Measurements from ENCODE around the gene SCN10A. TPM values are rescaled to one million over a fixed set of nuclear protein-coding genes. Genes with fewer than 3 reads are reported as not detected.

Gene SCN10A
- total and polyA plus RNA-seq, 7 experiments from 2014 or later = not detected

DNA sequence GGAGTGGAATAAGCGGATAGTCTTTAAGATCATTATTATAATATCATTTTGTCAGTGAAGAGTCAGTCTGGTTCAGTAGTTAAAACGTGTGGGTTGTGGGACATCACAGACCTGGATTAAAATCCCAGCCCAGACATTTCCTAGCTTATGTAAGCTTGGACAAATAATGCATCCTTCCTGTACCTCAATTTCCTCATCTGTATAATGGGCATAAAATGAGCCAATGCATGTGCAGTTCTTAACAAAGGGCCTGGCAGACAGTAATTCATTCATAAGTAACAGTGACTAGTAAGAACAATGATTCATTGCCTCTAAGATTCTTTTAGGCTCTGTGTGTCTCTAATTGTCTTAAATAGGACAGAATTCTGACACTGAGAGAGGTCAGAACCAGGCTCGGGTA is 76.1 kb downstream of the SCN10A start:
- Histone ChIP-seq H3K27ac (ENCODE audit: low read depth, low read length) (no peak overlapping the region), H3K9me3 (ENCODE audit: control insufficient read depth in 2 of 3, low read length in 3 of 3) (no peaks in the 10 kb centered on the region), H3K36me3 (ENCODE audit: control insufficient read depth in 2 of 3, insufficient read depth in 3 of 3, low read length in 3 of 3) (no peaks in the 10 kb centered on the region), H3K4me1 (ENCODE audit: control insufficient read depth in 2 of 2, insufficient read depth in 2 of 2, low read length in 2 of 2) (no peaks in the 10 kb centered on the region), H3K4me3 (ENCODE audit: low read length) (no peak overlapping the region), H3K27me3 (ENCODE audit: control insufficient read depth in 2 of 2, insufficient read depth in 2 of 2, low read length in 2 of 2) (peaks cover 0 to 4% of the 10 kb centered on the region in 2 donors)
- no peak overlapping the region for H3K27ac Mint-ChIP-seq
- CTCF ChIA-PET = no interaction called here
- H3K9me3 Mint-ChIP-seq = peaks cover 0 to 5% (median 0%) of the 10 kb centered on the region in 11 donors
- H3K4me3 Mint-ChIP-seq = no peak overlapping the region
- H3K4me1 Mint-ChIP-seq = peaks cover 0 to 4% (median 0%) of the 10 kb centered on the region in 7 donors
- no peak for ATAC-seq
- POLR2A ChIA-PET = no interaction called here
- H3K36me3 Mint-ChIP-seq = no peaks in the 10 kb centered on the region
- intact Hi-C loops (cut with micrococcal nuclease) = no loop called here
- H3K27me3 Mint-ChIP-seq = peaks cover 9 to 35% (median 26%) of the 10 kb centered on the region in 5 donors
- DNase-seq = no peak

DNA sequence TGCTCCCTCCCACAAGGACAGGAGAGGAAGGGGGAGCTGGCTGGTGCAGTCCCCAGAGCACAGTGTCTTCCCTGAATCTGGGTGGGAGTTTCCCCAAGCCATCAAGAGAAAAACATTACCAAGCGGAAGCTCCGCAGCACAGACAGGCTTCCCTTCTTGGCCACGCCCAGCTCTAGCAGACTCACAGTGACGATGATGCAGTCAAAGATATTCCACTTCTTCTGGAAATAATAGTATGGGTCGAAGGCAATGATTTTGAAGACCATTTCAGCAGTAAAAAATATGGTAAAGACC is 76.7 kb downstream of the SCN10A start:
- no peak overlapping the region for H3K27ac Mint-ChIP-seq
- no peak for DNase-seq
- H3K4me3 Mint-ChIP-seq = no peak overlapping the region
- peaks cover 0 to 5% (median 0%) of the 10 kb centered on the region in 11 donors for H3K9me3 Mint-ChIP-seq
- intact Hi-C loops (cut with micrococcal nuclease) = no loop called here
- no peaks in the 10 kb centered on the region for H3K36me3 Mint-ChIP-seq
- peaks cover 0 to 4% of the 10 kb centered on the region in 2 donors for H3K27me3 ChIP-seq (ENCODE audit: control insufficient read depth in 2 of 2, insufficient read depth in 2 of 2, low read length in 2 of 2)
- H3K9me3 ChIP-seq (ENCODE audit: control insufficient read depth in 2 of 3, low read length in 3 of 3) = no peaks in the 10 kb centered on the region
- ATAC-seq = no peak
- peaks cover 0 to 4% (median 0%) of the 10 kb centered on the region in 7 donors for H3K4me1 Mint-ChIP-seq
- no peaks in the 10 kb centered on the region for H3K36me3 ChIP-seq (ENCODE audit: control insufficient read depth in 2 of 3, insufficient read depth in 3 of 3, low read length in 3 of 3)
- H3K27ac ChIP-seq (ENCODE audit: low read depth, low read length) = no peak overlapping the region
- no peaks in the 10 kb centered on the region for H3K4me1 ChIP-seq (ENCODE audit: control insufficient read depth in 2 of 2, insufficient read depth in 2 of 2, low read length in 2 of 2)
- H3K27me3 Mint-ChIP-seq = peaks cover 9 to 36% (median 26%) of the 10 kb centered on the region in 5 donors
- CTCF ChIA-PET = interaction anchor here (0.7 kb wide), 1 partner anchor 9 kb away, joined by 3 read pairs; no protein-coding TSS in a partner anchor
- H3K4me3 ChIP-seq (ENCODE audit: low read length) = no peak overlapping the region
- POLR2A ChIA-PET = no interaction called here

DNA sequence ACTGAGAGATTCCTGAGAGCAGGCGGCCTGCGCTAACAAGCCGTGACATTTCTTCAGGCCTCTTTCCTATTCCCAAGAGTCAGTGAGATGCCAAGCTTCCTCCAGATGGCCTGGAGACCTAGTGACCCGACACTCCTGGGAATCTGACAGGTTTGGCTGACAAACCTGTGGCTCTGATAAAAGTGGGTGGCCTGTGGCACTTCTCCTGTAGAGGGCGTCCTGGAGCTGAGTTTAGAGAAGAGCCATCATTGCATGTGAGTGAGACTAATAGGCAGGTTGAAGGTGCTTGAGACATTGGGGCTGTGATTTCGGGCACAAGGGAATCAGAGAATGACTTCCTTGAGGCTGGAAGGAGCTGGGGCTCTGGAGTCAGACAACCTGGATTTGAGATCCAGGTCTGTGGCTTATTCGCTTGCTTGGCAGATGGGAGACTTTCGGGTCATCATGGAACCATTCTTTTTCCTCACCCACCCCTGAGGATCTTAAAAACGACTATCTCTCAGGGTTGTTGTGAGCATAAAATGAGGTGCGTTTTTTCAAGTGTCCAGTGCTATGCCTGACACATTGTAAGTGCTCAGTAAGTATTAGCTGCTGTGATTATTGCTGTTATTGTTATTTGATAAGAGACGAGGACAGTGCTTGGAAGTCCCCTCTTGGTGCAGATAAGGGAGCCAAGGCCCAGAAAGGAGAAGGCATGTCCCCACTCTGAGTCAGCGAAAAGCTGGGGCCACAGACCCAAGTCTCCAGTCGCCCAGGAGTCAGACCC is 77.2 kb downstream of the SCN10A start:
- peaks cover 11 to 40% (median 24%) of the 10 kb centered on the region in 5 donors for H3K27me3 Mint-ChIP-seq
- H3K36me3 ChIP-seq (ENCODE audit: control insufficient read depth in 2 of 3, insufficient read depth in 3 of 3, low read length in 3 of 3) = no peaks in the 10 kb centered on the region
- no peak overlapping the region for H3K4me3 ChIP-seq (ENCODE audit: low read length)
- CTCF ChIA-PET = interaction anchor here (0.7 kb wide), 1 partner anchor 9 kb away, joined by 3 read pairs; no protein-coding TSS in a partner anchor
- H3K4me1 Mint-ChIP-seq = peaks cover 0 to 4% (median 0%) of the 10 kb centered on the region in 7 donors
- no peak for ATAC-seq
- H3K9me3 ChIP-seq (ENCODE audit: control insufficient read depth in 2 of 3, low read length in 3 of 3) = no peaks in the 10 kb centered on the region
- H3K27ac ChIP-seq (ENCODE audit: low read depth, low read length) = no peak overlapping the region
- no peaks in the 10 kb centered on the region for H3K4me1 ChIP-seq (ENCODE audit: control insufficient read depth in 2 of 2, insufficient read depth in 2 of 2, low read length in 2 of 2)
- intact Hi-C loops (cut with micrococcal nuclease) = no loop called here
- DNase-seq = no peak
- H3K4me3 Mint-ChIP-seq = no peak overlapping the region
- POLR2A ChIA-PET = no interaction called here
- peaks cover 0 to 4% of the 10 kb centered on the region in 2 donors for H3K27me3 ChIP-seq (ENCODE audit: control insufficient read depth in 2 of 2, insufficient read depth in 2 of 2, low read length in 2 of 2)
- H3K36me3 Mint-ChIP-seq = no peaks in the 10 kb centered on the region
- no peak overlapping the region for H3K27ac Mint-ChIP-seq
- peaks cover 0 to 5% (median 0%) of the 10 kb centered on the region in 11 donors for H3K9me3 Mint-ChIP-seq

DNA sequence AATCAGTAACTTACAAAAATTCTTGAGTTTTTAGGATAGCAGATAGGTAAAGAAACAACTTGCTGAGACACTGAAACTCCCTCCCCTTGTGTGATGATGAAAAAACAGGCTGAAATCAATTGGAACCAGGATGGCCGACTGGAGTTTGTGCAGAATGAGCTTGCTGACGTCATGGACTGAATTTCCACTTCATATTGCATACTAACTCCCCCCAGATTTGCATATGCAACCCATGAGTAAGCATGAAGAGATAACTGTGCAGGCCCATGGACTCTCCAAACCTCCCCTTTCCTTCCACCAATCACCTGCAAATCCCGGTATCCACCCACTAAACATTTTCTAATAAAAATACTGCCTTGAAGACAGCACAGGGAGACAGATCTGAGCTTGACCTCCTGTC is 84.5 kb downstream of the SCN10A start:
- Histone ChIP-seq H3K36me3 (ENCODE audit: control insufficient read depth in 2 of 3, insufficient read depth in 3 of 3, low read length in 3 of 3) (no peaks in the 10 kb centered on the region), H3K4me1 (ENCODE audit: control insufficient read depth in 2 of 2, insufficient read depth in 2 of 2, low read length in 2 of 2) (no peaks in the 10 kb centered on the region), H3K27me3 (ENCODE audit: control insufficient read depth in 2 of 2, insufficient read depth in 2 of 2, low read length in 2 of 2) (no peaks in the 10 kb centered on the region), H3K4me3 (ENCODE audit: low read length) (no peak overlapping the region), H3K27ac (ENCODE audit: low read depth, low read length) (no peak overlapping the region), H3K9me3 (ENCODE audit: control insufficient read depth in 2 of 3, low read length in 3 of 3) (no peaks in the 10 kb centered on the region)
- DNase-seq (no peak), ATAC-seq (no peak)
- Mint-ChIP-seq H3K27ac (no peak overlapping the region), H3K4me1 (no peaks in the 10 kb centered on the region), H3K4me3 (no peak overlapping the region), H3K36me3 (no peaks in the 10 kb centered on the region), H3K27me3 (peaks cover 9 to 22% (median 17%) of the 10 kb centered on the region in 5 donors), H3K9me3 (peaks cover 0 to 1% (median 0%) of the 10 kb centered on the region in 11 donors)
- CTCF ChIA-PET = no interaction called here
- POLR2A ChIA-PET = no interaction called here
- intact Hi-C loops (cut with micrococcal nuclease) = no loop called here

DNA sequence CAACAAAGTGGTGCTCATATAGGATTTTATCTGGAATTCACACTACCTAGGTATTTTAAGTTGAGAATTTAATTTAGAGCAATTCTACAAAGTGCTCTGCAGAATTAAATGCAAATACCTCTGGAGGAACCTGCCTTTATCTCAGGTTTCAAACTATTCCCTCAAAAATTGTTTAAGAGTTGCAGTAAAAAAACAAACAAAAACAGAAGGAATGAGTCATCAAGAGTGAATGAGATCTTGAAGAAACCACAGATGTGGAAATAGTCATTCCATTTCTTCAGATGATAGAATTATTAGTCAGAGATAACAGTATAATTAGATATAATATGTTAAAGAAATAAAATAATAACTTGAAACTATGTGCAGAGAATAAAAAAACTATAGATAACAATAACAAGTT is 85.7 kb downstream of the SCN10A start:
- POLR2A ChIA-PET = no interaction called here
- no peaks in the 10 kb centered on the region for H3K9me3 ChIP-seq (ENCODE audit: control insufficient read depth in 2 of 3, low read length in 3 of 3)
- H3K4me3 ChIP-seq (ENCODE audit: low read length) = no peak overlapping the region
- H3K27me3 ChIP-seq (ENCODE audit: control insufficient read depth in 2 of 2, insufficient read depth in 2 of 2, low read length in 2 of 2) = no peaks in the 10 kb centered on the region
- Mint-ChIP-seq H3K4me1 (no peaks in the 10 kb centered on the region), H3K9me3 (peaks cover 0 to 1% (median 0%) of the 10 kb centered on the region in 11 donors), H3K27me3 (peaks cover 9 to 25% (median 22%) of the 10 kb centered on the region in 5 donors), H3K36me3 (no peaks in the 10 kb centered on the region), H3K27ac (no peak overlapping the region), H3K4me3 (no peak overlapping the region)
- intact Hi-C loops (cut with micrococcal nuclease) = no loop called here
- no peaks in the 10 kb centered on the region for H3K4me1 ChIP-seq (ENCODE audit: control insufficient read depth in 2 of 2, insufficient read depth in 2 of 2, low read length in 2 of 2)
- no peaks in the 10 kb centered on the region for H3K36me3 ChIP-seq (ENCODE audit: control insufficient read depth in 2 of 3, insufficient read depth in 3 of 3, low read length in 3 of 3)
- DNase-seq (no peak), ATAC-seq (no peak)
- CTCF ChIA-PET = no interaction called here
- H3K27ac ChIP-seq (ENCODE audit: low read depth, low read length) = no peak overlapping the region

DNA sequence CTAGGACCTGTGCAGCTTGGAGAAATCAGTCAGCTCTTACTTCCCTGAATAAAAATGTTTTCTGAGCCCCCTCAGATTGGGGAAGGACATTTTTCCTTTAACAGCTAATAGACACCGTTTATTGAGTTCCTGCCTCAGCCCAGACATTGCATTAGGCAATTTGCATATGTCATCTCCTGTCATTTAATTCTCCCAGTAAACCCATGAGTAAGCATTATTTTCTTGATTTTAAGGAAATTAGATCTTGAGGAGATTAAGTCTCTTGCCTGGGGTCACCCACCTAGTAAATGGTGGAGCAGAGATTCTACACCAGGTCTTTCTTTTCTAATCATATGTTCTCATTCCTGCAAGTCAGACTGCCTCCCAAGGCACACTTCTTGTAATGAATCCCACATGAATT is 88.0 kb downstream of the SCN10A start:
- H3K4me1 ChIP-seq (ENCODE audit: control insufficient read depth in 2 of 2, insufficient read depth in 2 of 2, low read length in 2 of 2) = no peaks in the 10 kb centered on the region
- H3K27ac Mint-ChIP-seq = no peak overlapping the region
- H3K4me1 Mint-ChIP-seq = peaks cover 0 to 5% (median 0%) of the 10 kb centered on the region in 7 donors
- no peaks in the 10 kb centered on the region for H3K36me3 Mint-ChIP-seq
- no peaks in the 10 kb centered on the region for H3K9me3 ChIP-seq (ENCODE audit: control insufficient read depth in 2 of 3, low read length in 3 of 3)
- H3K27me3 ChIP-seq (ENCODE audit: control insufficient read depth in 2 of 2, insufficient read depth in 2 of 2, low read length in 2 of 2) = no peaks in the 10 kb centered on the region
- H3K36me3 ChIP-seq (ENCODE audit: control insufficient read depth in 2 of 3, insufficient read depth in 3 of 3, low read length in 3 of 3) = no peaks in the 10 kb centered on the region
- H3K27me3 Mint-ChIP-seq = peaks cover 9 to 31% (median 26%) of the 10 kb centered on the region in 5 donors
- H3K4me3 Mint-ChIP-seq = no peak overlapping the region
- no peak overlapping the region for H3K4me3 ChIP-seq (ENCODE audit: low read length)
- ChIA-PET POLR2A (no interaction called here), CTCF (no interaction called here)
- no peak overlapping the region for H3K27ac ChIP-seq (ENCODE audit: low read depth, low read length)
- DNase-seq = no peak
- H3K9me3 Mint-ChIP-seq = peaks cover 0 to 1% (median 0%) of the 10 kb centered on the region in 11 donors
- intact Hi-C loops (cut with micrococcal nuclease) = no loop called here
- ATAC-seq = no peak

DNA sequence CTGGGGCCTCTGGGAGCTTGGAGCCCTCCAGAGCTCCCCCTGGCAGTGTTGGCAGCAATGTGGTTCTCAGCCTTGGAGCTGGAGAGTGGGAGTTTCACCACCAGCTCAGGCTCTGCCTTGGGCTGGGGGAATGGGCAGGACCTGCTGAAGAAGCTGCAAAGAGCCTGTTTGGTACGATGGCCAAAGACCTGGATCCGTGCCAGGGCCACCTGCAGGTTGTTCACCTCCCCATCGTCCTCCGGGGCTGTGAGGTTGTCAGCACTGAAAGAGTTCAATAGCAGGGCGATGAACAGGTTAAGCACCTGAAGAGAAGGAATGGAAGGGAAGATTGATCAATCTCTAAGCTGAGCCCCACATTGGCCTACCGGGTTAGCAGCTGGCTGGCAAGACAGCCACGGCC is 89.3 kb downstream of the SCN10A start:
- no peak for ATAC-seq
- Histone ChIP-seq H3K27ac (ENCODE audit: low read depth, low read length) (no peak overlapping the region), H3K4me1 (ENCODE audit: control insufficient read depth in 2 of 2, insufficient read depth in 2 of 2, low read length in 2 of 2) (no peaks in the 10 kb centered on the region), H3K9me3 (ENCODE audit: control insufficient read depth in 2 of 3, low read length in 3 of 3) (no peaks in the 10 kb centered on the region), H3K27me3 (ENCODE audit: control insufficient read depth in 2 of 2, insufficient read depth in 2 of 2, low read length in 2 of 2) (no peaks in the 10 kb centered on the region), H3K4me3 (ENCODE audit: low read length) (no peak overlapping the region), H3K36me3 (ENCODE audit: control insufficient read depth in 2 of 3, insufficient read depth in 3 of 3, low read length in 3 of 3) (no peaks in the 10 kb centered on the region)
- peaks cover 0 to 5% (median 0%) of the 10 kb centered on the region in 7 donors for H3K4me1 Mint-ChIP-seq
- H3K36me3 Mint-ChIP-seq = no peaks in the 10 kb centered on the region
- intact Hi-C loops (cut with micrococcal nuclease) = no loop called here
- CTCF ChIA-PET = no interaction called here
- POLR2A ChIA-PET = no interaction called here
- no peak for DNase-seq
- no peak overlapping the region for H3K27ac Mint-ChIP-seq
- no peak overlapping the region for H3K4me3 Mint-ChIP-seq
- H3K27me3 Mint-ChIP-seq = peaks cover 4 to 28% (median 24%) of the 10 kb centered on the region in 5 donors
- H3K9me3 Mint-ChIP-seq = peaks cover 0 to 4% (median 0%) of the 10 kb centered on the region in 11 donors

Data from naive thymus-derived CD4-positive, alpha-beta T cell (primary cell).